ENCODE results near the gene CNOT6L.
"Not testable (repeated sequence)": the region's sequence is repeated elsewhere in the genome, so short reads cannot be mapped to it uniquely, and the experiment has no call there.

Gene CNOT6L

DNA sequence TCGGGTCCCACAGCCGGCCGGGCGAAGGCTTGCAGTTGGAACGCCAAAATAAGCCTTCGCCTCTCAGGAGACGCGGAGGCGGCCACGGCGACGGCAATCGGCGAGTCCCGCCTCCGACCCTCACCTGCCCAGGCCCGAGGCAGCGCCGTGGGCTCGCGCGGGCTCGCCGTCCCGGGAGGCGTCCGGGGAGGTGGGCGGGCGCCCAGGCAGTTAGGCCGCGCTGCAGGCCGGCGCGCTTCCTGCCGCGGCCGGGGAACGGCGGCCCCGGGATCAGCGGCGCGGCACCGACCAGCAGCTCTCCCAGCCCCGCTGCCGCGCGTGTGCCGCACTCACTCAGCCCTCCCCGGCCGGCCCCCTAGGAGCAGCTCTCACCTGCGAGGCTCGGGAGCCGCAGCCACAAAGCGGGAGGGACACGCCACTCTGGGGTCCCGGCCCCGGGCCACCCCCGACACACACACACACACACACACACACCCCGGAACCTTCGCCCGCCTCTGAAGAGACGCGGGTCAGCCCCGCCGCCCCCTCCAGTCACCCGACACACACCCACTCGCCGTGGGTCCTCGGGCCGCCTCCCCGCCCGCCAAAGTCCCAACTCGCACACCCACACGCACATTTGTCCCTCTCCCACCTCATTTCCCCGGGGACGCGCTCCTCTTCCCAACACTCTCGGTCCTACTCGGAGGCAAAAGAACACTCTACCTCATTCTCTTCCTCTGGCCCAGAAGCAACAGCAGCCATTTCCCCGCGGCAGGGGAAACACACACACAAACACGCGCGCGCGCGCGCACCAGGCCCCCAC lies at the start of gene CNOT6L:
Gene CNOT6L, minus strand, starts transcription at position 767 of the 802 bp plus-strand sequence. Its CDS starts 60 bp downstream, at position 707.
- Histone ChIP-seq H4K20me1 (peaks cover 48% of the 10 kb centered on the region), H3K9me3 (no peaks in the 10 kb centered on the region), H3K27me3 (no peaks in the 10 kb centered on the region), H3K4me2 (peak within 1 kb of the TSS; percentile 84), H3K4me1 (peaks cover 46% of the 10 kb centered on the region), H3K36me3 (no peaks in the 10 kb centered on the region), H3K9ac (peak within 1 kb of the TSS; percentile 95), H3K27ac (peak within 1 kb of the TSS; percentile 94), H3K4me3 (peak within 1 kb of the TSS; percentile 95)
- TF ChIP-seq Cebpa-rat (IDR thresholded peaks at IDR 0.05), result no peak

GRCh38 chr4:77865259-77865658 lies 46.1 kb upstream of the CNOT6L start:
- H3K27me3 ChIP-seq, result no peaks in the 10 kb centered on the region
- H3K27ac ChIP-seq, result no peak overlapping the region
- no peak overlapping the region for H3K4me2 ChIP-seq
- H4K20me1 ChIP-seq, result peaks cover 21% of the 10 kb centered on the region
- H3K9me3 ChIP-seq, result no peaks in the 10 kb centered on the region
- TF ChIP-seq Cebpa-rat (IDR thresholded peaks at IDR 0.05), result no peak
- no peak overlapping the region for H3K4me3 ChIP-seq
- peaks cover 37% of the 10 kb centered on the region for H3K4me1 ChIP-seq
- no peak overlapping the region for H3K9ac ChIP-seq
- H3K36me3 ChIP-seq, result peaks cover 38% of the 10 kb centered on the region

- not testable (repeated sequence) for H3K27me3 ChIP-seq, H3K9me3 ChIP-seq, H4K20me1 ChIP-seq
- H3K4me3 ChIP-seq, result peak overlapping the region; percentile 78
- peaks cover 37% of the 10 kb centered on the region for H3K4me1 ChIP-seq
- peak overlapping the region; percentile 97 for H3K27ac ChIP-seq
- peak overlapping the region; percentile 89 for H3K4me2 ChIP-seq
- peak overlapping the region; percentile 95 for H3K9ac ChIP-seq
- H3K36me3 ChIP-seq, result peaks cover 24% of the 10 kb centered on the region
These were observed 44.2 kb upstream of the CNOT6L start for GRCh38 chr4:77863341-77863740.

- peak within 1 kb of the TSS; percentile 89 for H3K4me2 ChIP-seq
- no peaks in the 10 kb centered on the region; the same call in 1 of the 2 replicates for H4K20me1 ChIP-seq
- H3K9ac ChIP-seq, result peak within 1 kb of the TSS; percentile 95
- no peak for TF ChIP-seq Cebpa-rat (IDR thresholded peaks at IDR 0.05)
- peaks cover 38% of the 10 kb centered on the region for H3K4me1 ChIP-seq
- H3K9me3 ChIP-seq, result no peaks in the 10 kb centered on the region
- H3K27me3 ChIP-seq, result no peaks in the 10 kb centered on the region
- peaks cover 19% of the 10 kb centered on the region for H3K36me3 ChIP-seq
- peak within 1 kb of the TSS; percentile 97 for H3K27ac ChIP-seq
- peak within 1 kb of the TSS; percentile 78 for H3K4me3 ChIP-seq
These were observed 43.5 kb upstream of the CNOT6L start, which contains the start of gene MRPL1 for GRCh38 chr4:77862478-77863216. TSS of gene MRPL1 (plus strand) at chr4:77862830. CDS start at chr4:77862849, 19 bp downstream.

DNA sequence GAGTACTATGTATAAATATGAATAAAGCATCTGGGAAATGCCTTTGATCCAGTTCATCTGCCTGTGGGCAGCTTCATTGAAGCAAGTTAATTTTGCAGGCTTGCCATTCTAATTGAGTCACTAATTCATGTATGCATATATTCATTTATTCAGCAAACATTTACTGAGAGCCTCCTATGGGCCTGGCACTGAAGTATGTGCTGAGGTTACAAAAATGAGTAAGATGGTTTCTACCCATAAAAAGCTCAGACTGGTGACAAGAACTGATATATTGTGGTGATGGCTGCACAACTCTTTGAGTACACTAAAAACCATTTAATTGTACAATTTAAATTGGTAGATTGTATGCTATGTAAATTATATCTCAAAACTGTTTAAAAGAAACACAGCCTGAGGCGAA lies 42.3 kb upstream of the CNOT6L start:
- Histone ChIP-seq H3K27ac (peak overlapping the region; percentile 97), H3K9me3 (no peaks in the 10 kb centered on the region), H3K4me1 (peaks cover 49% of the 10 kb centered on the region), H3K27me3 (no peaks in the 10 kb centered on the region), H3K4me2 (peak overlapping the region; percentile 81), H3K4me3 (peak overlapping the region; percentile 78), H3K9ac (peak overlapping the region; percentile 95), H3K36me3 (peaks cover 8% of the 10 kb centered on the region), H4K20me1 (no peaks in the 10 kb centered on the region)
- no peak for TF ChIP-seq Cebpa-rat (IDR thresholded peaks at IDR 0.05)

DNA sequence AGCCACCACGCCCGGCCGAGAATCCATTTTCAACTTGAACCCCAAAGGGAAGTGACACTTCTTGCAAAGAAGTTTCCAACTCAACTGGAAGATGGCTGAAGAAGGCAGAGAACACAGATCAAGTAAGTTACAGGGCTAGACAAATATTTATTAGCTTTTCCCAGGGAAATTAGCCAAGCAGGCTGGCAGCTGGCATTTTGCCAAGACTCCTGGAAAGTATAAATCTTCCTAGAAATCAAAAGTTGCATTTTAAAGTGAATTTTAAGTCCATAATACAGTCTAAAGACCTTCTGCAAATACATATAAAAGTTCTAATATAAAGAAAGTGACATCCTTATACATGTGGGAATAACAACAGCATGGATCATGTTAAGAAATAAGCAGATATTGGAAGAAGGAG lies 40.1 kb upstream of the CNOT6L start:
- Histone ChIP-seq H3K9ac (no peak overlapping the region), H3K4me2 (no peak overlapping the region), H3K4me1 (peaks cover 47% of the 10 kb centered on the region), H3K27me3 (no peaks in the 10 kb centered on the region), H3K9me3 (no peaks in the 10 kb centered on the region), H3K4me3 (no peak overlapping the region), H3K27ac (no peak overlapping the region), H4K20me1 (no peaks in the 10 kb centered on the region), H3K36me3 (no peaks in the 10 kb centered on the region)
- no peak for TF ChIP-seq Cebpa-rat (IDR thresholded peaks at IDR 0.05)

DNA sequence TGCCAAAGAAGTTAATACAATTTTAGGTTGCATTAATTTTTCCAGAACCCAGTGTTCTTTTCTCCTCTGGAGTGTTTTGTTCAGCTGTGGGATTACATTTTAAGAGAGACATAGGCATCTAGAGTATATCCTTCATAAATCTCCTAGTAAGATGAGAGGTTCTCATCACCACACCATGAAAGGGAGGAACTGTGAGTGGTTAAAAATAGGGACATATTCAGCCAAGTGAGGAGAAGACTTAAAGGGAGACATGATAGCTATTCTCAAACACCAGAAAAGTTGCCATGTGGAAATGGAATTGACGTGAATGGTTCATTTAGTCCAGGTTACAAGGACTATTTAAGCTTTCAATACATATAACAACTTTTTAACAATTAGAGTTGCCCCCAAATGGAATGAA lies 37.0 kb upstream of the CNOT6L start:
- H3K4me3 ChIP-seq, result no peak overlapping the region
- H3K36me3 ChIP-seq, result no peaks in the 10 kb centered on the region
- H3K9me3 ChIP-seq, result no peaks in the 10 kb centered on the region
- no peak overlapping the region for H3K9ac ChIP-seq
- H3K27me3 ChIP-seq, result no peaks in the 10 kb centered on the region
- peak overlapping the region; percentile 47 for H3K27ac ChIP-seq
- H3K4me1 ChIP-seq, result peaks cover 52% of the 10 kb centered on the region
- H3K4me2 ChIP-seq, result peak overlapping the region; percentile 77
- no peaks in the 10 kb centered on the region for H4K20me1 ChIP-seq
- no peak for TF ChIP-seq Cebpa-rat (IDR thresholded peaks at IDR 0.05)

GRCh38 chr4:77854431-77855111 lies 35.4 kb upstream of the CNOT6L start:
- no peak overlapping the region for H3K9ac ChIP-seq
- H3K4me2 ChIP-seq, result peak overlapping the region; percentile 54; the same call in 1 of the 2 replicates
- peaks cover 43% of the 10 kb centered on the region for H3K4me1 ChIP-seq
- H3K36me3 ChIP-seq, result no peaks in the 10 kb centered on the region
- H3K27me3 ChIP-seq, result no peaks in the 10 kb centered on the region
- H3K4me3 ChIP-seq, result no peak overlapping the region
- no peaks in the 10 kb centered on the region for H4K20me1 ChIP-seq
- H3K9me3 ChIP-seq, result no peaks in the 10 kb centered on the region
- TF ChIP-seq Cebpa-rat (IDR thresholded peaks at IDR 0.05), result no peak
- H3K27ac ChIP-seq, result no peak overlapping the region

DNA sequence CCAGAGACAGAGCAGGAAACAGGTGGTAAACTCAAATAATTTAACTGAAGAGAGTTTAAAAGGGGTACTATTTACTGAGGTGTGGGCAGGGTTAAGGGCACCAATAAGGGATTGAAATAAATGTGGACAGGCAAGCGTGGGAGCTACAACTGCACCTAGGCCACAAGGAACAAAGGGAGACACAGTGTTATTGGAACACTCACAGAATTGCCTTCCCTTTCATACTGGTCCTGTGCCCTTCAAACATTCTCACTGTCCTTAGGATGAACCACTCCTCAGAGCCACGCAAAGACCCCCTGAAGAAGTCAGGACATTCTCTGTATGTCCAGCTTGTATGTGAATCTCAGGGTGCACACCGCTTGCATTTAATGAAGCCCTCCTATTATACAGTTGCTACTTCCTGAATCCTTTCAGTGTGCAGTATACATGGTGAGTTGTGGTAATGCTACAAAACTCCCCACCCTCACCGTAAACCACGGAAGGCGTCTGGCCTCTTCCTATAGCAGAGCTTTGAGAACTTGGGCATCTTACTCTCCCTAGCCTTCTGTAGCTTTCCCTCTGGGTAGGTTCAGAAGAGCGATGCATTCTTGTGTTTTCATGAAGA lies 33.8 kb upstream of the CNOT6L start:
- Histone ChIP-seq H4K20me1 (no peaks in the 10 kb centered on the region), H3K4me1 (peaks cover 43% of the 10 kb centered on the region), H3K9me3 (no peaks in the 10 kb centered on the region), H3K4me2 (peak overlapping the region; percentile 54), H3K27ac (peak overlapping the region; percentile 50), H3K4me3 (no peak overlapping the region), H3K9ac (no peak overlapping the region), H3K27me3 (no peaks in the 10 kb centered on the region), H3K36me3 (no peaks in the 10 kb centered on the region)
- no peak for TF ChIP-seq Cebpa-rat (IDR thresholded peaks at IDR 0.05)

All from BLaER1 (cell line).